ENCODE data around the gene RABEPK.
"Not testable (repeated sequence)": the region's sequence is repeated elsewhere in the genome, so short reads cannot be mapped to it uniquely, and the experiment has no call there.

DNA sequence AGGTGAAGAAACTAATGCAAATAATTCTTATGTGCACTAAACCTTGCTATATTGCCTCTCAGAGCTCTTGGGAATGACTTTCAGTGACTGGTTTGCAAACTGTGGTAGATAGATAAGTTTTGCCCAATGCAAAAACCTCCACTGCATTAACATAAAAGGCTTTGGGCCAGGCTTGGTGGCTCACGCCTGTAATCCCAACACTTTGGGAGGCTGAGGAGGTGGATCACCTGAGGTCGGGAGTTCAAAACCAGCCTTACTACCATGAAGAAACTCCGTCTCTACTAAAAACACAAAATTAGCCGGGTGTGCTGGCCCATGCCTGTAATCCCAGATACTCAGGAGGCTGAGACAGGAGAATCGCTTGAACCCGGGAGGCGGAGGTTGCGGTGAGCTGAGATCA lies 33.8 kb downstream of the RABEPK start:
- TF ChIP-seq, protein P1, sequence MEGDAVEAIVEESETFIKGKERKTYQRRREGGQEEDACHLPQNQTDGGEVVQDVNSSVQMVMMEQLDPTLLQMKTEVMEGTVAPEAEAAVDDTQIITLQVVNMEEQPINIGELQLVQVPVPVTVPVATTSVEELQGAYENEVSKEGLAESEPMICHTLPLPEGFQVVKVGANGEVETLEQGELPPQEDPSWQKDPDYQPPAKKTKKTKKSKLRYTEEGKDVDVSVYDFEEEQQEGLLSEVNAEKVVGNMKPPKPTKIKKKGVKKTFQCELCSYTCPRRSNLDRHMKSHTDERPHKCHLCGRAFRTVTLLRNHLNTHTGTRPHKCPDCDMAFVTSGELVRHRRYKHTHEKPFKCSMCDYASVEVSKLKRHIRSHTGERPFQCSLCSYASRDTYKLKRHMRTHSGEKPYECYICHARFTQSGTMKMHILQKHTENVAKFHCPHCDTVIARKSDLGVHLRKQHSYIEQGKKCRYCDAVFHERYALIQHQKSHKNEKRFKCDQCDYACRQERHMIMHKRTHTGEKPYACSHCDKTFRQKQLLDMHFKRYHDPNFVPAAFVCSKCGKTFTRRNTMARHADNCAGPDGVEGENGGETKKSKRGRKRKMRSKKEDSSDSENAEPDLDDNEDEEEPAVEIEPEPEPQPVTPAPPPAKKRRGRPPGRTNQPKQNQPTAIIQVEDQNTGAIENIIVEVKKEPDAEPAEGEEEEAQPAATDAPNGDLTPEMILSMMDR (IDR thresholded peaks at IDR 0.05 in 4 of 5, conservative IDR thresholded peaks at IDR 0.05 in 1 of 5): not testable (repeated sequence)
- not testable (repeated sequence) for TF ChIP-seq POLR2A (IDR thresholded peaks at IDR 0.05)

Measured in gastrocnemius medialis (tissue), 4 donors.